Endothelial cell of umbilical vein (primary cell): ENCODE data around the gene GPR18. TPM values are rescaled to one million over a fixed set of nuclear protein-coding genes. Genes with fewer than 3 reads are reported as not detected.

ENCODE experiments used
- BruUV-seq: library from RNA; stranded (reverse); fragments of 400-500 nt; replicated peaks from 2 replicates; lab custom pipeline; 2021; lab: Mats Ljungman, UMichigan
- CTCF ChIA-PET: fragments of 300-600, 350-600 bp; sonication (Branson Sonifier 250); formaldehyde crosslinking; loops from one replicate; lab custom pipeline; 2021; ENCODE audit warnings: antibody characterized with exemption, inconsistent platforms; lab: Charles Lee
- POLR2A ChIA-PET: fragments of 300-600, 350-600 bp; sonication (Branson Sonifier 250); formaldehyde crosslinking; loops from one replicate; lab custom pipeline; 2021; ENCODE audit warnings: antibody characterized with exemption, inconsistent platforms; lab: Charles Lee
- DNase-seq: peaks from one replicate; pipeline ENCODE4 v3.0.0-alpha.2; 2011; ENCODE audit warnings: low read depth, low spot score
- FAIRE-seq: peaks from 2 replicates; lab custom pipeline; 2011; peaks lifted over from hg19 to GRCh38; lab: Jason Lieb, UNC
- H2AFZ ChIP-seq: 2 replicates; pipeline ENCODE4 v1.6.0; 2012; ENCODE audit warnings: low read depth, low read length, control low read depth, inconsistent platforms
- H3K27ac ChIP-seq: 2 replicates; pipeline ENCODE4 v1.5.1; 2011; ENCODE audit warnings: low read depth, mild to moderate bottlenecking, control low read depth, low read length, moderate library complexity; ENCODE audit not compliant: insufficient read depth
- H3K27me3 ChIP-seq, 2 experiments: 2 replicates each; pipeline versions ENCODE4 v1.6.0 to v1.6.1; 2011; ENCODE audit warnings: low read length in 2 of 2, mixed read lengths in 1 of 2; ENCODE audit not compliant: control insufficient read depth in 2 of 2, insufficient read depth in 2 of 2
- H3K36me3 ChIP-seq, 2 experiments: 2 replicates in 1 of 2; 3 replicates in 1 of 2; pipeline ENCODE4 v1.5.1; 2011; ENCODE audit warnings: low read length in 2 of 2, mild to moderate bottlenecking in 1 of 2, moderate library complexity in 1 of 2; ENCODE audit not compliant: control insufficient read depth in 2 of 2, insufficient read depth in 2 of 2; ENCODE audit errors: extremely low read depth in 1 of 2
- H3K4me1 ChIP-seq: 3 replicates; pipeline ENCODE4 v1.5.1; 2011; ENCODE audit warnings: mild to moderate bottlenecking, low read length; ENCODE audit not compliant: control insufficient read depth, insufficient read depth; ENCODE audit errors: extremely low read depth
- H3K4me2 ChIP-seq: 2 replicates; pipeline ENCODE4 v1.6.1; 2011; ENCODE audit warnings: low read length, control low read depth, mixed read lengths; ENCODE audit not compliant: insufficient read depth
- H3K4me3 ChIP-seq, 3 experiments: fragments of 200-600 bp in 1 of 3; sonication (generic), shearing (Covaris generic) in 1 of 3; replicated peaks in 1 of 3; 2 replicates each; pipeline ENCODE4 v1.5.1; 2011 to 2016; ENCODE audit warnings: control low read depth in 3 of 3, low read length in 3 of 3, mild to moderate bottlenecking in 2 of 3, inconsistent platforms in 1 of 3, low read depth in 1 of 3, moderate library complexity in 1 of 3; ENCODE audit not compliant: insufficient read depth in 1 of 3
- H3K79me2 ChIP-seq: 2 replicates; pipeline ENCODE4 v1.6.0; 2012; ENCODE audit warnings: low read length, inconsistent platforms; ENCODE audit not compliant: control insufficient read depth, insufficient read depth
- H3K9ac ChIP-seq: replicated peaks from 2 replicates; pipeline ENCODE3; 2011; ENCODE audit warnings: low read length, control low read depth; ENCODE audit not compliant: insufficient read depth; ENCODE audit errors: extremely low read depth
- H3K9me1 ChIP-seq: replicated peaks from 3 replicates; pipeline ENCODE4 v1.6.0; 2011; ENCODE audit warnings: mild to moderate bottlenecking, low read length; ENCODE audit not compliant: control insufficient read depth, insufficient read depth; ENCODE audit errors: extremely low read depth
- H3K9me3 ChIP-seq: replicated peaks from 2 replicates; pipeline ENCODE4 v1.5.1; 2012; ENCODE audit warnings: low read length, inconsistent platforms; ENCODE audit not compliant: control insufficient read depth, insufficient read depth
- H4K20me1 ChIP-seq: replicated peaks from 2 replicates; pipeline ENCODE3; 2011; ENCODE audit warnings: mild to moderate bottlenecking, low read length; ENCODE audit not compliant: control insufficient read depth, insufficient read depth; ENCODE audit errors: extremely low read depth
- CTCF ChIP-seq, 2 donors: IDR thresholded peaks; 1 replicate in 1 of 2; 2 replicates in 1 of 2; pipeline ENCODE4 v1.5.1; 2011; ENCODE audit warnings: low read length in 2 of 2, mild to moderate bottlenecking in 2 of 2, moderate library complexity in 2 of 2, control low read depth in 1 of 2, inconsistent platforms in 1 of 2, low read depth in 1 of 2; ENCODE audit not compliant: insufficient read depth in 1 of 2; ENCODE audit errors: extremely low read depth in 1 of 2
- EZH2 ChIP-seq: IDR thresholded peaks from 2 replicates; pipeline ENCODE4 v1.6.1; 2012; ENCODE audit warnings: borderline replicate concordance, low read depth, mild to moderate bottlenecking, moderate library complexity, low read length, inconsistent platforms; ENCODE audit not compliant: severe bottlenecking
- FOS ChIP-seq: IDR thresholded peaks from 2 replicates; pipeline ENCODE4 v1.6.1; 2011; ENCODE audit warnings: mild to moderate bottlenecking, low read length, moderate library complexity, borderline replicate concordance; ENCODE audit not compliant: insufficient read depth
- MAX ChIP-seq: IDR thresholded peaks from 2 replicates; pipeline ENCODE4 v1.6.1; 2011; ENCODE audit not compliant: insufficient read depth, insufficient read length
- MYC ChIP-seq: IDR thresholded peaks from one replicate; pipeline ENCODE4 v1.6.1; 2011; ENCODE audit warnings: mild to moderate bottlenecking, low read depth, low read length
- dilution Hi-C: fragments of 300-500 bp; cut with MboI; formaldehyde crosslinking; loops from one replicate; pipeline ENCODE4 v1.15.0; 2019; ENCODE audit warnings: low sequenced_read_pairs; ENCODE audit not compliant: extremely low pct_ligation_motif_present
- intact Hi-C: fragments of 100-400 bp; cut with micrococcal nuclease; formaldehyde crosslinking; loops from one replicate; pipeline ENCODE4 v1.10.0; 2022
- polyA plus RNA-seq, 4 experiments: library from polyadenylated mRNA; depleted of rRNA in 3 of 4; stranded (reverse) in 3 of 4; unstranded in 1 of 4; fragments of >200 nt; gene quantifications; 2 replicates each; pipeline versions ENCODE4 v1.2.1 to v1.2.3, GENCODE V29; 2011 to 2012; ENCODE audit warnings: missing spikeins in 1 of 4
- total RNA-seq: library from RNA; stranded (reverse); gene quantifications from 2 replicates; pipeline ENCODE4 v1.2.3, GENCODE V29; 2021

GPR18 gene
- total and polyA plus RNA-seq, 2 donors (not counting 3 experiments of a cell fraction or from before 2014, with no cell fraction given) = not detected

DNA sequence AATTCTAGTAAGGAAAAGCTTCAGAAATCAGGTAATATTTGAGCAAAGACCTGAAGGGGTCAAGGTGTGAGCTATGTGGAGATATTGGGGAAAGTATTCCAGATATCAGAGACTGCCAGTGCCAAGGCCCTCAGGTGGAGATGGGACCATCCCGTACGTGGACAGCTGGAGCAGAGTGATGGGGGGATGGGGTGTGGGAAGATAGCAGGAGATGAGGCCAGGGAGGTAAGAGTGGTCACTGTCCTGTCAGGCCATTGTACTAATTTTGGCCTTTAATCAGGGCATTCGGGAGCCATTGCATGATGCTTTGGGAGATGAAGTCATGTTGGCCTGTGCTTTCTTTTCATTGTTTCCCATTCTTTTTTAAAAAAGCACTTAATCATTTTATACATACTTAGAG lies 13.1 kb upstream of the GPR18 start:
- Histone ChIP-seq H4K20me1 (no peaks in the 10 kb centered on the region), H3K79me2 (no peaks in the 10 kb centered on the region), H3K9me3 (no peaks in the 10 kb centered on the region), H3K4me2 (no peak overlapping the region), H3K36me3 (peaks cover 0 to 2% of the 10 kb centered on the region in 2 experiments), H3K9ac (no peak overlapping the region), H3K4me3 (no peak overlapping the region), H3K27ac (no peak overlapping the region), H3K9me1 (no peaks in the 10 kb centered on the region), H2AFZ (no peak overlapping the region), H3K4me1 (no peaks in the 10 kb centered on the region), H3K27me3 (no peaks in the 10 kb centered on the region)
- no peak for TF ChIP-seq MYC
- TF ChIP-seq FOS = no peak
- TF ChIP-seq EZH2 = no peak
- TF ChIP-seq CTCF (IDR thresholded peaks at IDR 0.05; ENCODE audit: extremely low read depth in 1 of 2, insufficient read depth in 1 of 2, low read depth in 1 of 2, low read length in 2 of 2) = no peak
- BruUV-seq = no TSS peak
- no peak for DNase-seq
- FAIRE-seq = no peak
- POLR2A ChIA-PET = no interaction called here
- intact Hi-C loops (no loop called here), dilution Hi-C loops (loop anchor here (25.0 kb wide), 1 partner anchor 109 kb away; no protein-coding TSS in a partner anchor)
- CTCF ChIA-PET = interaction anchor here (1.2 to 9.8 kb wide), 6 partner anchors 26 to 166 kb away, joined by 3 to 289 read pairs (median 13); partner anchors contain the start of gene GPR183

DNA sequence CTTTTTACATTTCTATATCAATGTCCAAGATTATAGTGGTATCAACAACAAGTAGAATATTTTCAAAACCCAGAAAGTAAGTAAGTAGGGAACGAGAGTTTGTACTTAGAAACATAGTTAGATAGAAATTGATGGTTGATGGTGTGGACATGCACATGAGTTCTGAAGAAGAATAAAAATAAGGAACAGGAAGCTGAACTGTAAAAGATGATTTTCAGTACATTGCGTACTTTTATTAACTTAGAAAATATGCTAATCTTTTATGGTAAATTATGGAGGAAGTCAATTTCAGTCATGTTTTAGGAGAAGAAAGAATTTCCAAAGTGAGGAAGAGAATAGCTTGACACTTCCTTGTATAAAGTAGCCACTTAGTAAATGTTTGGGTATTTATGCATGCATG lies 12.3 kb upstream of the GPR18 start:
- dilution Hi-C loops (loop anchor here (25.0 kb wide), 1 partner anchor 108 kb away; no protein-coding TSS in a partner anchor), intact Hi-C loops (no loop called here)
- no peaks in the 10 kb centered on the region for H3K9me3 ChIP-seq
- CTCF ChIA-PET = interaction anchor here (1.2 to 9.8 kb wide), 18 partner anchors 12 to 296 kb away, joined by 3 to 289 read pairs (median 9); partner anchors contain the start of genes GPR183 and TM9SF2
- no peaks in the 10 kb centered on the region for H3K27me3 ChIP-seq
- H3K4me2 ChIP-seq = no peak overlapping the region
- no peak overlapping the region for H3K9ac ChIP-seq
- peaks cover 0 to 2% of the 10 kb centered on the region in 2 experiments for H3K36me3 ChIP-seq
- FAIRE-seq = peak; percentile 43
- H3K4me1 ChIP-seq = no peaks in the 10 kb centered on the region
- BruUV-seq = no TSS peak
- H3K9me1 ChIP-seq = no peaks in the 10 kb centered on the region
- no peak overlapping the region for H2AFZ ChIP-seq
- POLR2A ChIA-PET = no interaction called here
- no peaks in the 10 kb centered on the region for H3K79me2 ChIP-seq
- no peak overlapping the region for H3K4me3 ChIP-seq
- no peaks in the 10 kb centered on the region for H4K20me1 ChIP-seq
- no peak for DNase-seq
- no peak for TF ChIP-seq MAX
- no peak overlapping the region for H3K27ac ChIP-seq
